HCT116 (cell line): ENCODE data around the gene SRP68. TPM values are rescaled to one million over a fixed set of nuclear protein-coding genes. Genes with fewer than 3 reads are reported as not detected.

Experiments
- ATAC-seq: fragments of 200-7000 bp; cut with Tn5 transposase; 2 replicates; pipeline ENCODE4 v1.9.1; 2020; ENCODE audit warnings: mild to moderate bottlenecking, moderate library complexity
- BruUV-seq: library from RNA; stranded (reverse); fragments of 400-500 nt; replicated peaks from 2 replicates; lab custom pipeline; 2021; lab: Mats Ljungman, UMichigan
- CTCF ChIA-PET: fragments of 300-600 bp; sonication (Branson Sonifier 250); formaldehyde crosslinking; loops from one replicate; lab custom pipeline; 2021; ENCODE audit warnings: antibody characterized with exemption; lab: Charles Lee
- POLR2A ChIA-PET: fragments of 300-600, 350-600 bp; sonication (Branson Sonifier 250); formaldehyde crosslinking; loops from one replicate; lab custom pipeline; 2021; ENCODE audit warnings: antibody characterized with exemption; lab: Charles Lee
- RAD21 ChIA-PET, 2 experiments: fragments of 300-600 bp; sonication (Branson Sonifier 250); formaldehyde crosslinking; loops; one replicate each; lab custom pipeline; 2023; ENCODE audit warnings: low total read pairs in 2 of 2; ENCODE audit not compliant: uncharacterized antibody in 2 of 2, unreplicated experiment in 2 of 2, low non-redundant PET in 1 of 2; lab: Charles Lee
- DNase-seq: peaks from one replicate; pipeline ENCODE4 v3.0.0-alpha.2; 2010; ENCODE audit warnings: low read depth, low spot score
- H2AFZ ChIP-seq: fragments of 200-600 bp; shearing (Covaris generic), sonication (generic); 2 replicates; pipeline ENCODE4 v1.6.1; 2017; ENCODE audit warnings: low read depth, mixed run types, mixed read lengths, antibody characterized with exemption, low read length; ENCODE audit not compliant: poor library complexity, severe bottlenecking
- H3K27ac ChIP-seq: 2 replicates; pipeline ENCODE4 v1.5.1; 2012; ENCODE audit warnings: low read depth, low read length
- H3K27me3 ChIP-seq: fragments of 200-600 bp; sonication (generic); 2 replicates; pipeline ENCODE4 v1.6.1; 2016; ENCODE audit warnings: mixed run types, low read length, mixed read lengths; ENCODE audit not compliant: insufficient read depth
- H3K36me3 ChIP-seq, 2 experiments: fragments of 200-500 bp in 1 of 2; fragments of 200-600 bp in 1 of 2; sonication (Bioruptor generic) in 1 of 2; sonication (generic) in 1 of 2; 2 replicates each; pipeline versions ENCODE4 v1.5.1 to v1.6.1; 2014 to 2016; ENCODE audit warnings: low read length in 2 of 2, inconsistent platforms in 1 of 2, mixed read lengths in 1 of 2, mixed run types in 1 of 2; ENCODE audit not compliant: insufficient read depth in 2 of 2, control insufficient read depth in 1 of 2
- H3K4me1 ChIP-seq, 2 experiments: fragments of 200-600 bp in 1 of 2; sonication (generic) in 1 of 2; 2 replicates each; pipeline versions ENCODE4 v1.5.1 to v1.6.1; 2012 to 2017; ENCODE audit warnings: low read length in 2 of 2, inconsistent platforms in 1 of 2, mild to moderate bottlenecking in 1 of 2, mixed read lengths in 1 of 2, mixed run types in 1 of 2, moderate library complexity in 1 of 2; ENCODE audit not compliant: insufficient read depth in 2 of 2, control insufficient read depth in 1 of 2
- H3K4me2 ChIP-seq: fragments of 200-600 bp; sonication (generic); 2 replicates; pipeline ENCODE4 v1.6.1; 2017; ENCODE audit warnings: mixed run types, low read length, mixed read lengths
- H3K4me3 ChIP-seq, 2 experiments: fragments of 200-600 bp in 1 of 2; sonication (generic) in 1 of 2; replicated peaks in 1 of 2; 2 replicates each; pipeline ENCODE4 v1.5.1; 2011 to 2016; ENCODE audit warnings: low read length in 2 of 2, control low read depth in 1 of 2, low read depth in 1 of 2, mild to moderate bottlenecking in 1 of 2, mixed read lengths in 1 of 2, mixed run types in 1 of 2
- H3K79me2 ChIP-seq: fragments of 200-600 bp; sonication (generic); 2 replicates; pipeline ENCODE4 v1.6.1; 2017; ENCODE audit warnings: mild to moderate bottlenecking, mixed run types, low read length, moderate library complexity, mixed read lengths; ENCODE audit not compliant: insufficient read depth
- H3K9ac ChIP-seq: fragments of 200-600 bp; sonication (generic); 2 replicates; pipeline ENCODE4 v1.6.1; 2016; ENCODE audit warnings: low read length, mixed read lengths
- H3K9me2 ChIP-seq: fragments of 200-600 bp; sonication (generic), shearing (Covaris generic); 2 replicates; pipeline ENCODE4 v1.6.1; 2017; ENCODE audit warnings: mixed run types, mild to moderate bottlenecking, moderate library complexity; ENCODE audit not compliant: insufficient read depth
- H3K9me3 ChIP-seq, 2 experiments: fragments of 200-500 bp in 1 of 2; fragments of 200-600 bp in 1 of 2; sonication (Bioruptor generic) in 1 of 2; sonication (generic) in 1 of 2; 2 replicates each; pipeline ENCODE4 v1.6.1; 2014 to 2017; ENCODE audit warnings: low read length in 2 of 2, mixed read lengths in 2 of 2, inconsistent platforms in 1 of 2, low read depth in 1 of 2, mild to moderate bottlenecking in 1 of 2, mixed run types in 1 of 2, moderate library complexity in 1 of 2; ENCODE audit not compliant: control insufficient read depth in 1 of 2, insufficient read depth in 1 of 2
- H4K20me1 ChIP-seq: fragments of 200-600 bp; sonication (generic), shearing (Covaris generic); 2 replicates; pipeline ENCODE4 v1.6.1; 2017; ENCODE audit warnings: mixed run types, mild to moderate bottlenecking, moderate library complexity; ENCODE audit not compliant: insufficient read depth
- CEBPB ChIP-seq: IDR thresholded peaks from 2 replicates; pipeline ENCODE4 v1.6.1; 2012; ENCODE audit warnings: low read depth
- EGR1 ChIP-seq: IDR thresholded peaks from 2 replicates; pipeline ENCODE4 v1.6.1; 2012; ENCODE audit warnings: low read depth
- EZH2 ChIP-seq: fragments of 200-600 bp; sonication (generic); IDR thresholded peaks from 2 replicates; pipeline ENCODE4 v1.6.1; 2017; ENCODE audit warnings: antibody characterized with exemption, mixed run types
- FOSL1 ChIP-seq: IDR thresholded peaks from 2 replicates; pipeline ENCODE4 v1.6.1; 2012; ENCODE audit warnings: low read depth
- POLR2A ChIP-seq: IDR thresholded peaks from 2 replicates; pipeline ENCODE4 v1.7.0; 2011; ENCODE audit warnings: borderline replicate concordance; ENCODE audit not compliant: insufficient read depth, insufficient read length; ENCODE audit errors: extremely low read depth
- RAD21 ChIP-seq: IDR thresholded peaks from 2 replicates; pipeline ENCODE4 v1.6.1; 2012; ENCODE audit warnings: low read depth, mild to moderate bottlenecking
- TCF7L2 ChIP-seq: IDR thresholded peaks from 2 replicates; pipeline ENCODE4 v1.7.0; 2011; ENCODE audit warnings: borderline replicate concordance, inconsistent platforms; ENCODE audit not compliant: insufficient read depth, insufficient read length; ENCODE audit errors: extremely low read depth
- YY1 ChIP-seq: IDR thresholded peaks from 2 replicates; pipeline ENCODE4 v1.6.1; 2011; ENCODE audit warnings: low read length, low read depth, moderate library complexity, mild to moderate bottlenecking; ENCODE audit not compliant: insufficient replicate concordance; ENCODE audit errors: extremely low read depth
- ZFX ChIP-seq: fragments of 450-650 bp; IDR thresholded peaks from 2 replicates; pipeline ENCODE4 v1.6.1; 2017
- ZNF274 ChIP-seq: fragments of 200-500 bp; sonication (Bioruptor generic); IDR thresholded peaks from 2 replicates; pipeline ENCODE4 v1.6.1; 2014; ENCODE audit warnings: mild to moderate bottlenecking, low read depth, low read length, inconsistent platforms
- intact Hi-C: fragments of 100-400 bp; cut with micrococcal nuclease; formaldehyde crosslinking; loops from 2 replicates; pipeline ENCODE4 v1.10.0; 2022
- total RNA-seq: library from RNA; stranded (reverse); gene quantifications from one replicate; pipeline ENCODE4 v1.2.1, GENCODE V29; 2021; ENCODE audit not compliant: unreplicated experiment
- TF ChIP-seq, protein P1 (sequence below), 3 experiments: fragments of 200-600 bp in 1 of 3; sonication (generic) in 1 of 3; IDR thresholded peaks in 2 of 3; conservative IDR thresholded peaks in 1 of 3; 2 replicates each; pipeline ENCODE4 v1.5.1; 2012 to 2017; ENCODE audit warnings: low read depth in 2 of 3, low read length in 2 of 3, antibody characterized with exemption in 1 of 3, borderline replicate concordance in 1 of 3, control low read depth in 1 of 3, mild to moderate bottlenecking in 1 of 3, mixed read lengths in 1 of 3, mixed run types in 1 of 3, moderate library complexity in 1 of 3; ENCODE audit not compliant: insufficient read depth in 1 of 3
- TF ChIP-seq, protein P2 (sequence below): IDR thresholded peaks from 2 replicates; pipeline ENCODE4 v1.6.1; 2012
- TF ChIP-seq, protein P3 (sequence below): IDR thresholded peaks from 2 replicates; pipeline ENCODE4 v1.6.1; 2012; ENCODE audit warnings: low read depth

The SRP68 gene
- total RNA-seq, 1 experiment from 2014 or later = 152 TPM

DNA sequence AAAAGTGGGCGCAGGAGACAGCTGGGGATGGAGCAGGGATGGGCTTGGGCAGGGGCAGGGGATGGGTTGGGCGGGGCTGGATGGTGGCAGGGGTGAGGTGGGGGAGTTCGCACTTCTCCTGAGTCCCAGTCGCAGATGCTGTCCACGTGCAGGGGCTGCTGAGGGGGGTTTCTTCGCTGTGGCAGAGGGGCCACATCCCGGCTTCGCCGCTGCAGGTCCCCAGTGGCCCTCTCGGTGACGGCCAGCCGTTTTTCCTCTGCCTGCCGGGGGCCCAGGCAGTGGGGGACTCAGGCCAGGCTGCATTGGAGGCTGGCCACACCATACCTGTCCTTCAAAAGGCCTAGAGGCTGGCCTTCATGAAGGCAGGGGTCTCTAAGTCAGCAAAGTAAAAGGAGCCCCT is 53.5 kb downstream of the SRP68 start:
- no peak for ATAC-seq
- H3K36me3 ChIP-seq = peaks cover 35 to 36% of the 10 kb centered on the region in 2 experiments
- H4K20me1 ChIP-seq = no peaks in the 10 kb centered on the region
- RAD21 ChIA-PET = no interaction called here
- POLR2A ChIA-PET = no interaction called here
- TF ChIP-seq RAD21 (no peak), CEBPB (no peak), EZH2 (no peak), POLR2A (no peak), FOSL1 (no peak), EGR1 (no peak), YY1 (no peak), ZNF274 (no peak)
- TF ChIP-seq, protein P1, sequence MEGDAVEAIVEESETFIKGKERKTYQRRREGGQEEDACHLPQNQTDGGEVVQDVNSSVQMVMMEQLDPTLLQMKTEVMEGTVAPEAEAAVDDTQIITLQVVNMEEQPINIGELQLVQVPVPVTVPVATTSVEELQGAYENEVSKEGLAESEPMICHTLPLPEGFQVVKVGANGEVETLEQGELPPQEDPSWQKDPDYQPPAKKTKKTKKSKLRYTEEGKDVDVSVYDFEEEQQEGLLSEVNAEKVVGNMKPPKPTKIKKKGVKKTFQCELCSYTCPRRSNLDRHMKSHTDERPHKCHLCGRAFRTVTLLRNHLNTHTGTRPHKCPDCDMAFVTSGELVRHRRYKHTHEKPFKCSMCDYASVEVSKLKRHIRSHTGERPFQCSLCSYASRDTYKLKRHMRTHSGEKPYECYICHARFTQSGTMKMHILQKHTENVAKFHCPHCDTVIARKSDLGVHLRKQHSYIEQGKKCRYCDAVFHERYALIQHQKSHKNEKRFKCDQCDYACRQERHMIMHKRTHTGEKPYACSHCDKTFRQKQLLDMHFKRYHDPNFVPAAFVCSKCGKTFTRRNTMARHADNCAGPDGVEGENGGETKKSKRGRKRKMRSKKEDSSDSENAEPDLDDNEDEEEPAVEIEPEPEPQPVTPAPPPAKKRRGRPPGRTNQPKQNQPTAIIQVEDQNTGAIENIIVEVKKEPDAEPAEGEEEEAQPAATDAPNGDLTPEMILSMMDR (IDR thresholded peaks at IDR 0.05 in 2 of 3, conservative IDR thresholded peaks at IDR 0.05 in 1 of 3; ENCODE audit: borderline replicate concordance in 1 of 3, insufficient read depth in 1 of 3, low read depth in 2 of 3, low read length in 2 of 3) = no peak
- no peaks in the 10 kb centered on the region for H3K9me3 ChIP-seq
- CTCF ChIA-PET = interaction anchor here (1.4 to 1.5 kb wide), 2 partner anchors 13 to 261 kb away, joined by 5 to 7 read pairs; no protein-coding TSS in a partner anchor
- H3K4me3 ChIP-seq = no peak overlapping the region
- DNase-seq = no peak
- no peaks in the 10 kb centered on the region for H3K9me2 ChIP-seq
- H3K4me1 ChIP-seq = peaks cover 0 to 3% of the 10 kb centered on the region in 2 experiments; a peak in 1 of 4 replicates
- H3K27me3 ChIP-seq = no peaks in the 10 kb centered on the region
- no TSS peak for BruUV-seq
- no peak overlapping the region for H3K9ac ChIP-seq
- H3K4me2 ChIP-seq = no peak overlapping the region
- intact Hi-C loops = no loop called here
- H3K27ac ChIP-seq = no peak overlapping the region
- no peaks in the 10 kb centered on the region for H3K79me2 ChIP-seq
- H2AFZ ChIP-seq = no peak overlapping the region

DNA sequence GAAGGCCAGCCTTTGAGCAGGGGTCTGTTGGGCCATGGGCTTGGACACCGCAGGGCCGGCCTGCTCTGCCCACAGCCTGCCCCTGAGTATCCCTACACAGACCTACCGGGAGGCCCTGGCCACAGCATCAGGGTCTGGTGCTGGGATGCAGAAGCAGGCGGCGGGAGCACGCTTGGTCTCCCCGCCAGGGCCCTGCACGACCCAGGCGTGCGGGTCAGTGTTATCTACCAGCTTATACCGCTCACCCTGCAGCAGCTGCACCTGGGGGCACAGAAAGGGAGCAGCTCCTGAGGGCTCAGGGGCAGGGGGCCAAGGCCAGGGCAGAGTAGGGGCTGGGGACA is 54.0 kb downstream of the SRP68 start:
- no peak overlapping the region for H3K9ac ChIP-seq
- no peaks in the 10 kb centered on the region for H3K9me2 ChIP-seq
- no peak overlapping the region for H3K4me3 ChIP-seq
- H4K20me1 ChIP-seq = no peaks in the 10 kb centered on the region
- RAD21 ChIA-PET = no interaction called here
- peaks cover 31 to 33% of the 10 kb centered on the region in 2 experiments for H3K36me3 ChIP-seq
- ATAC-seq = no peak
- no peaks in the 10 kb centered on the region for H3K79me2 ChIP-seq
- POLR2A ChIA-PET = no interaction called here
- TF ChIP-seq, protein P2, sequence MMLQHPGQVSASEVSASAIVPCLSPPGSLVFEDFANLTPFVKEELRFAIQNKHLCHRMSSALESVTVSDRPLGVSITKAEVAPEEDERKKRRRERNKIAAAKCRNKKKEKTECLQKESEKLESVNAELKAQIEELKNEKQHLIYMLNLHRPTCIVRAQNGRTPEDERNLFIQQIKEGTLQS = no peak
- TF ChIP-seq ZFX (no peak), FOSL1 (no peak), TCF7L2 (no peak)
- TF ChIP-seq, protein P3, sequence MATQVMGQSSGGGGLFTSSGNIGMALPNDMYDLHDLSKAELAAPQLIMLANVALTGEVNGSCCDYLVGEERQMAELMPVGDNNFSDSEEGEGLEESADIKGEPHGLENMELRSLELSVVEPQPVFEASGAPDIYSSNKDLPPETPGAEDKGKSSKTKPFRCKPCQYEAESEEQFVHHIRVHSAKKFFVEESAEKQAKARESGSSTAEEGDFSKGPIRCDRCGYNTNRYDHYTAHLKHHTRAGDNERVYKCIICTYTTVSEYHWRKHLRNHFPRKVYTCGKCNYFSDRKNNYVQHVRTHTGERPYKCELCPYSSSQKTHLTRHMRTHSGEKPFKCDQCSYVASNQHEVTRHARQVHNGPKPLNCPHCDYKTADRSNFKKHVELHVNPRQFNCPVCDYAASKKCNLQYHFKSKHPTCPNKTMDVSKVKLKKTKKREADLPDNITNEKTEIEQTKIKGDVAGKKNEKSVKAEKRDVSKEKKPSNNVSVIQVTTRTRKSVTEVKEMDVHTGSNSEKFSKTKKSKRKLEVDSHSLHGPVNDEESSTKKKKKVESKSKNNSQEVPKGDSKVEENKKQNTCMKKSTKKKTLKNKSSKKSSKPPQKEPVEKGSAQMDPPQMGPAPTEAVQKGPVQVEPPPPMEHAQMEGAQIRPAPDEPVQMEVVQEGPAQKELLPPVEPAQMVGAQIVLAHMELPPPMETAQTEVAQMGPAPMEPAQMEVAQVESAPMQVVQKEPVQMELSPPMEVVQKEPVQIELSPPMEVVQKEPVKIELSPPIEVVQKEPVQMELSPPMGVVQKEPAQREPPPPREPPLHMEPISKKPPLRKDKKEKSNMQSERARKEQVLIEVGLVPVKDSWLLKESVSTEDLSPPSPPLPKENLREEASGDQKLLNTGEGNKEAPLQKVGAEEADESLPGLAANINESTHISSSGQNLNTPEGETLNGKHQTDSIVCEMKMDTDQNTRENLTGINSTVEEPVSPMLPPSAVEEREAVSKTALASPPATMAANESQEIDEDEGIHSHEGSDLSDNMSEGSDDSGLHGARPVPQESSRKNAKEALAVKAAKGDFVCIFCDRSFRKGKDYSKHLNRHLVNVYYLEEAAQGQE = no peak
- H3K27ac ChIP-seq = no peak overlapping the region
- BruUV-seq = no TSS peak
- H2AFZ ChIP-seq = no peak overlapping the region
- no peak overlapping the region for H3K4me2 ChIP-seq
- CTCF ChIA-PET = interaction anchor here (0.8 kb wide), 1 partner anchor 103 kb away, joined by 3 read pairs; no protein-coding TSS in a partner anchor
- peaks cover 0 to 3% of the 10 kb centered on the region in 2 experiments; a peak in 1 of 4 replicates for H3K4me1 ChIP-seq
- no peaks in the 10 kb centered on the region for H3K9me3 ChIP-seq
- intact Hi-C loops = no loop called here
- no peaks in the 10 kb centered on the region for H3K27me3 ChIP-seq
- DNase-seq = no peak
